Sciatic nerve (tissue), 2 donors: Measurements from ENCODE around the gene CMTM8. TPM values are rescaled to one million over a fixed set of nuclear protein-coding genes. Genes with fewer than 3 reads are reported as not detected.

Experiments used
- ATAC-seq: fragments of 200-7000 bp; cut with Tn5 transposase; one replicate; pipeline ENCODE4 v1.9.1; 2020; ENCODE audit warnings: mild to moderate bottlenecking, moderate library complexity
- DNase-seq: peaks from one replicate; pipeline ENCODE4 v3.0.0-alpha.2; 2020; ENCODE audit warnings: low spot score
- intact Hi-C: fragments of 100-400 bp; cut with DNase I; formaldehyde crosslinking; loops from one replicate; pipeline ENCODE4 v1.14.2; 2022
- total RNA-seq: library from RNA; stranded (reverse); fragmentation: NEBNext Ultra II Directional; extraction: Animal tissue kit (Norgen Biotek cat#: 25700); gene quantifications from one replicate; pipeline ENCODE4 v1.2.1, GENCODE V29; 2021
- donor health status: DM: no; HTN: no; CAD: no.
- donor health status: DM: no; HTN: no; CAD: no.

Gene CMTM8
- total RNA-seq, 1 donor from 2014 or later = 7.6 TPM

DNA sequence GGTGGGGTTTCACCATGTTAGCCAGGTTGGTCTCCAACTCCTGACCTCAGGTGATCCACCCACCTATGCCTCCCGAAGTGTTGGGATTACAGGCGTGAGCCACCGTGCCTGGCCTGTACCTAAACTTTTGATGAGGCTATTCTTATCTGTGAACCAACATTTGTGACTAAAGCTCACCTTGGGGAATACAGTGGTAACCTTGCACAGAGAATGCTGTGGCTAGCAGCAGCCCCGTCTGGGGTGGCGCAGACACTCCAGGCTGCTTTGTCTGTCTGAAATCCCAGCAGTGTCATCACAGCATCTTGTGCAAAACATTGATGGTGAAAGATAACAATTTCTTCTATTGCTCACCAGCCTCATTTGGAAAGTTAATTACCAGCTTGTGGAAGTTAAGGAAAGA is 58.9 kb downstream of the CMTM8 start:
- no peak for DNase-seq
- ATAC-seq = no peak
- intact Hi-C loops = no loop called here

DNA sequence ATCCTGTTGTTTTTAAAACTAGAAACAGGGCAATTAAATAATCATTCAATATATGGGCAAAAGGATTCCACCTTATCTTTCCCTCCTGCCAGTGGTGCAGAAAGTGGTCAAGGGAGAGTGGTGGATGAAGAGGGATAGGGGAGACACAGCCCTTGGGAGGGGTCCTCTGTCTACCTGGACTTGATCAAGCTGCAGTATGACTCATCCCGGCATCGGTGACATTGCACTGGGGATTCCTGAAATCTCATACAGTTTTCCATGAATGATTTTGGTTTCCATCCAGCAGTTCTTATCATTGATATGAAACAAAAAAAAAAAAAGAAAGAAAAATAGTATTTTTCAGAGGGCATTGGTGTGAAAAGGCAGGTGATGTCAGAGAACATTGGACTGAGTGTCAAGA is 62.9 kb downstream of the CMTM8 start:
- DNase-seq (no peak), ATAC-seq (no peak)
- intact Hi-C loops = no loop called here

DNA sequence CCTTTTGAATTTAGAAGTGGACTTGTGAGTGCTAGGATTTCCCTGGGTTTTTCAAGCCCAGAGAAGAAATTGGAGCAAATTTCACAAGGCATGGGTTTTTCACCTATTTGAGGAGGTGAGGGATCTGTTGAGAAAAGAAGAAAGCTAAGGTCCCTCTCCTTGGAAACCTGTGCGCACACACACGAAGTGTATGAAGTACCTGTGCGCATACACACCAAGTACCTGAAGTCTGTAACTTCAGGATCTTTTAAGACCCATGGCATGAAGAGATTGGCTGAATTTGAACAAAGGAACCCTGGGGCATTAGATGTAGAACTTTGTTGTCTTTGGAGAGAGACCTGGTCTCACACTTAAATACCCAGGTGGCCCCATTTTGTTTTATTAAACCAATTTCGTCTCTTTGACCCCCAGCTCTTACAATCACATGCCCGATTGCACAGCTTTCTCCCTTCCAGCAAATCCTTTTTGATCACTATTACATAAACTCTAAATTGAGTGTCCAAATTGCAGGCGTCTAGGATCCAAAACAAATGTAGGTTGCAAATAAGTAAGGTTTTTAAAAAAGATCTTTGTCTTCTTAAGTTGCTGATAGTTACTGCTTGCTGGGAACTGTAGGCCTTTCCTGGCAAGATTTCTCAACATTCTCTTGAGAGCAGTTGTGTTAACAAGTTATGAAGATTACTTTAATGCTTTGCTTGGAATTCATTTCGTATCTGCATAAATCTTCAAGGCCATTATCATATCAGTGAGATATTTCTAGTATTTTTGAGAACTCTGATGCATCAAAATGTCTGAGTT is 64.3 kb downstream of the CMTM8 start:
- no peak for DNase-seq
- intact Hi-C loops = no loop called here
- peak; percentile 64 for ATAC-seq

DNA sequence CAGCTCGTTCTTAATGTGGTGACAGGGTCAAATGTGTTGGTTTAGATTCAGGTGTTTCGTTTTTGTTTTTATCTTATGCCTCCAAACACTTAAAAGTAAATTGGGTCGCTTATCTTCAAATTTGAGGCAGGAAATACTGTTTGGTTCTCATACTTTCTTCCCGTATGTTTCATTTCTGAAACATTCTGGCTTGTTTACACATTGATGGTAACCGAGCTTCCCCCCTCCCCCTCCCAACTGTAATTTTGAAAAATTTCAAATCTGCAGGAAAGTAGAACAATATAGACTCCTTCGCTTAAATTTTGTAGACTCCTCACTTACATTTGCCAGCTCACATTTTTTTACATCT is 64.9 kb downstream of the CMTM8 start:
- ATAC-seq = no peak
- DNase-seq = no peak
- intact Hi-C loops = no loop called here

DNA sequence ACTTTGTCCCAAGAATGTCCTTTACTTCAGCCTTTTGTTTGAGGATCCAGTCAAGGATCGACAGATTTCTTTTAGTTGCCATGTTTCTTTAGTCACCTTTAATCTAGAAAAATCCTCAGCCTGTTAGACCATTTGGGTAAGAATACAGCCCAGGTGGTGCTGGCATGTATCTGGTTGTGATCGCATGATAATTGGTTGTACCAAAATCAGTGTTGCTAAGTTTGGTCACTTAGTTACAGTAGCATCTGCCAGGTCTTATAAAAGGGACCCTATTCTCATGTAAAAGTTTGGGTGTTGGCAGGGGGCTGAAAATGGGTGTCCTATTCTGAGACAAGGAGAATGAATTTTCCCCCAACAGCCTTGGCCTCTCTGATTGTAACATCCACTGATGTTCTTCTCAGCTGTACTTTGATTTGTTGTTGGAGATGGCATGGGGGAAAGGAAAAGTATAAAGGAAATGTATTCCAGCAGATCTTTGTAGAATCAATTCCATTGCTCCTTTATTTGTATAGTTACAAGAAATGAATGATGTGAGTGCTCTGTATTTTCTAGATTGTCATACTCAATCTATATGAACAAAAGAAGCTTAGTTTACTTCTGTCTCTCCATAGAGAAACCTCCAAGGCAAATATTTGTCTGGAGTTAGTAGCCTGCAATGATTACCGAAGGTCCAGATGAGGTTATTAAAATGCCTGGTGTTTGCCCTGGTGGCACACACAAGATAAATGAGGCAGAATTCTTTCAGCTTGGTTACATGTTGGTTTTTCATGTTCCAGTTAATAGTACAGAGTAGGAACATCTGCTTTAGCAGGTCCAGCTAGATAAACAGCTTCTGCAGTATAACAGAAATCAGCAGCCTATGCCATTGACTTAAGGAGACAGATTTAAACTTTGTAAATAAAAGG is 65.7 kb downstream of the CMTM8 start:
- peak; percentile 41 for ATAC-seq
- DNase-seq = no peak
- intact Hi-C loops = no loop called here

DNA sequence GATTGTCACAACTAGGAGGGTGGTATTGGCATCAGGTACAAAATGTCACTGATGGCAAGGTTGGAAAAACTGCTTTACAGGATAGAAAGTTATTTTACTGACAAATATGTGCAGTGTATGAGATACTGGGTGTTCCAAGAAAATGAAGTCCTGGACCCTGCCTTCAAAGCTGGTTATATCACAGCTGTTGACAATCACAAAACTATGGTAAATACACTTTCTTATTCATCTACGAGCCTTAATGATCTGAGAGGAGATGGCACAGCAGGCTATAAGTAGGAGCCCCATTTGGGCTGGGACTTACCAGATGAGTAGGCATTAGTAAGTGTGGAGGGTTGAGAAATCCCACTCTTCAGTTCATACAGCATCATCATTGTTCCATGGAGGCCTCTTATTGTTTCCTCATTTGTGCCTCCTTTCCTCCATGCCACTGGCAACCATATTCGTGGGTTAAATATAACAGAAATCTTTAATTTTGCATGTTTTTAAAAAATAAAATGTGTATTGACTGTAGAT is 66.9 kb downstream of the CMTM8 start:
- DNase-seq (no peak), ATAC-seq (no peak)
- intact Hi-C loops = no loop called here

DNA sequence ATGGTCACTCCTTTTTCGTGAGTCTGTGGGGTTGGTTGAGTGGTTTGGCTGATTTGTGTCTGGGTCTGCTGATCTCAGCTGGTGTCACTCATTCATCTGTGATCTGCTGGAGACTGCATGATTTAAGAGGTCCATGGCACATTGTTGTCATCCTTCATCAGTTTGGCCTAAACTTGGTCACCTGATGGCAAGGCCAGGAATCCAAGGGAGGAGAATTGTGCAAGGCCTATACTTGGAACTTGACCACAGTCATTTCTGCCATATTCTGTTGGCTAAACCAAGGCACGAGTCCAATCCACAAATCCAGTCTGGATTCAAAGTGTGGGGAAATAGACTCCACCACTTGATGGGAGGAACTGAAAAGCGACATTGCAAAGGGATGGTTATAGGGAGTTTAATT is 67.6 kb downstream of the CMTM8 start:
- ATAC-seq (no peak), DNase-seq (no peak)
- intact Hi-C loops = no loop called here

DNA sequence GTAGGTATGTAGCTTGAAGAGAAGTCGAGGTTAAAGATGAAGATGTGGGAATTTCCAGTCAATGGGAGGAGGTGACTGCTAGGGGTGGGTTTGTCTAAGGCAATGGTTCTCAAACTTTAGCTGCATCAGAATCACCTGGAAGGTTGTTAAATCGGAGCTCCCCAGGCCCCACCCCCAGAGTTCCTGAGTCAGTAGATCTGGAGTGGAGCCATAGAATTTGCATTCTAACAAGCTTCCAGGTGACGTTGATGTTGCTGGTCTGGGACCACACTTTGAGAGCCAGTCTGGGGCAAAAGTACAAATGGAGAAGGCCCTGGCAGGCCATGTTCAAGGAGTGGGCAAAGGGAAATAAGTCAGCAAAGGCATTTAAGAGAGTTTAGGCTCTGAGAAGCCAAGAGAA is 69.1 kb downstream of the CMTM8 start:
- no peak for ATAC-seq
- DNase-seq = no peak
- intact Hi-C loops = no loop called here

DNA sequence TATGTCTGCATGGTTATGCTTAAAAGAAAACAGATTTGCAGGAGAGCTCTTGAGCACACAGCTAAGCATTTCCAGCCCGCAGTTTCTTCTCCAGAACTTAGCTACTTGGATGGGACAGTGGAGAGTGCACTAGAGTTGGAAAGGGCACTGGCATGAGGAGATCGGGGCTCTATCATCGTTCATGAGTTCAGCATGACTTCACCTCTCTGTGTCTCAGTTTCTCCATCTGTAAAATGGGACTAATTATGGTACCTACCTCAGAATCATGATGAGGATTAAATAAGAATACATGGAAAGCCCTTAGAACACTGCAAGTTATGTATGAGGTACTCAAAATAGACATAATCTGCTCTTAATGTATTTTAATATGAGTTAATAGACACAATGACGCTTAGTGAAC is 69.9 kb downstream of the CMTM8 start:
- intact Hi-C loops = no loop called here
- no peak for ATAC-seq
- DNase-seq = no peak

DNA sequence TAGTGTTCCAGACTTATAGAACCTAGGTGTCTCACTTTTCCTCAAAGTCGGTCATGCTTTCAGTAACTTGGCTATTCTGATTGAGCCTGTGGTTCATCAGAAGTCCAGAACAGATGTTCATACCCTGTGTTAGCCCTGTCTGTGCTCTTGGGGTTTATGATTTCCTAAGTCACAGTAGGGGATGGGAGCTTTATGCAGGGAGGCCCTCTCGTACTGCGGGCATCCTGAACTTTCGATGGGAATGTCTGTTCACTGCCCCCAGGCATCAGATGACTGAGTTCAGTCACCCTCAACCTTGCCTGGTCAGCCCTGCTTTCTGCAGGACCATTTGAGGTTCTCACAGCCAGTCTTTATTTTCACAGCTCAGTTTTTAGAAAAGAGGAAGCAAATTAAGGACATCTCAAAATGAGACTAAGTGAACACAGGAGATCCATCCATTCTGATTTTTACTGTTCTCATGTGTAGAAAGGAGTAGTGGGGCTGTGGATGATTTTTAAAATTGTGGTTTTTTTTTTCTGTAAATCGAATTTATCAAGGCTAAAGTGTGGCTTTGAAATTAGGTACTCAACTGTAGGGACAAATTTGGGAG is 71.3 kb downstream of the CMTM8 start:
- DNase-seq (no peak), ATAC-seq (no peak)
- intact Hi-C loops = no loop called here

DNA sequence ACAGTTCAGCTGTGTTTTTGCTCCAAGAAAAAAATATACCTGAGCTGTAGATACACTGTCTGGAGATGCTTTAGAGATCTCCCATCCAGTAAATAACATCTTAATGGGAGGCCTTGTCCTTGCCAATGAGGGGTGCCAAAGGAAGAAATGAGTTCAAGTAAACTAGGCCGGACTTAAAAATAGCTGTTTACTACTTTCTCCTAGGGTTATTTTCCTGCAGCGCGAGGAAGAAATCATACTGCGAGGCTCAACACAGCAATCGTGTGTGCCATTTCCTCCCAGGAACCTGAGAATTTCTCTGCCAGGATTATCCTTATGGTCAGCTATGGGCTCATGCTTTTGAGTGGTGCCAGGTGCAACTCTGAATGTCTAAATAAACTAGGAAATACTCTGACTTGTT is 71.9 kb downstream of the CMTM8 start:
- no peak for ATAC-seq
- DNase-seq = no peak
- intact Hi-C loops = no loop called here

DNA sequence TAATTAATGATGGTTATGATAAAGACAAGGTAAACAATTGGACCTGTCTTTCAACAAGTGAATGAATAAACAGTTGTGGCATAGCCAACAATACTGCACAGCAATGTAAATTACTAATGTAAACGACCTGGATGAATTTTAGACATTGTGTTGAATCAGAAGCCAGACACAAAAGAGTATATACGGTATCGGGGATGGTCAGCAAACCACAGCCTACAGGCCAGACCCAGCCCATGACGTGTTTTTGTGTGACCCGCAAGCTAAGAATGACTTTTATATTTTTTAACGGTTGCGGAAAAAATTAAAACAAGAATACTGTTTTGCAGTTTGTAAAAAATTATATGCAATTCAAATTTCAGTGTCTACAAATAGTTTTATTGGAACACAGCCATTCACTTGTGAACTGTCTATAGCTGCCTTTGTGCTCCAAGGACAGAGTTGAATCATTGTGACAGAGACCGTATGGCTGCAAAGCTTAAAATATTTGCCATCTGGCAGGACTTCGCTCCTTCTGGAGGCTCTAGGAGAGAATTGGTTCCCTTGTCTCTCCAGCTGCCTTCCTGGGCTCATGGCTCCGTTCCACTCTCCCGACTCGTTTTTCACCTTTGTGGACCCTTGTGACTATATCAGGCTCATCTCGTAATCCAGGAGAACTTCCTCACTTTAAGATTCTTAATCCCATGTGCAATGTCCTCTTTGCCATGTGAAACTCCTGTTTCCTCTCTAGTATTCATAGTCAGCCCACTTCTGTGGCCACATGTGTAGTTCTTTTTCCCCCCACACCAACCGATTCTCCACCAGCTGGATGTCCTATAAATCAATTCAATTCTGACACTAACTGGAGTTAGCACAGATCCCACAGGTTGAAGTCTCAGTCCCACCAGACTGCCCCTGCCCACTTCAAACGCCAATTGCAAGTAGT is 72.7 kb downstream of the CMTM8 start:
- ATAC-seq (peak; percentile 60), DNase-seq (no peak)
- intact Hi-C loops = no loop called here

DNA sequence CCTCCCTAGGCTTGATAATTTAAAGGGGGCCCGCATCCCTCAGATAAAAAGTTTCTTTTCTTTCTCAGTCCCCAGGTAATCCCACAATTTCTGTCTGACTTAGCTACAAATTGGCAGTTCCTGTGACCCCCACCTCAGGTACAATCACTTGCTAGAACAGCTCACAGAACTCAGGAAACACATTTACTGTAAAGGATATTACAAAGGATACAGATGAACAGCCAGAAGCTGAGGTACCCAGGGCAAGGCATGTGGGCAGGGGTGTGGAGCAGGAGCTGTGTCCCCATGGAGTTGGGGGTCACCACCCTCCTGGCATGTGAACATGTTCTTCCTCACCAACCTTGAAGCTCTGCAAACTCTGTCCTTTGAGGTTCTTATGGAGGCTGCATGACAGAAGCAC is 73.8 kb downstream of the CMTM8 start:
- ATAC-seq (no peak), DNase-seq (no peak)
- intact Hi-C loops = no loop called here

DNA sequence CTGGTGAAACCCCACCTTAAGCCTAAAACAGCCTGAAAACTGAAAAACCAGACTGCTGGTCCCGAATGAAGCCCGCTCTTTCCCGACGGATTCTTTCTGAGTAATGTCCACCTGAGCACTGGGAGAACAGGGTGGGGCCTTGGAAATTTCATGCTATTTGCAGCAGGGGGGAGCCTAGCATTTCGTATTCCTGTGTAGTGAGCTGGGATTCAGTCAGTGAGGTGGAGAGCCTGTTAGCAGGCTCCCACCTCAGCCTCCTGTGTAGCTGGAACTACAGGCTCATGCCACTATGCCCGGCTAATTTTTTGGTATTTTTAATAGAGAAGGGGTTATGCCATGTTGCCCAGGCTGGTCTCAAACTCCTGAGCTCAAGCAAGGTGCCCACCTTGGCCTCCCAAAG is 74.7 kb downstream of the CMTM8 start:
- no peak for DNase-seq
- no peak for ATAC-seq
- intact Hi-C loops = no loop called here

DNA sequence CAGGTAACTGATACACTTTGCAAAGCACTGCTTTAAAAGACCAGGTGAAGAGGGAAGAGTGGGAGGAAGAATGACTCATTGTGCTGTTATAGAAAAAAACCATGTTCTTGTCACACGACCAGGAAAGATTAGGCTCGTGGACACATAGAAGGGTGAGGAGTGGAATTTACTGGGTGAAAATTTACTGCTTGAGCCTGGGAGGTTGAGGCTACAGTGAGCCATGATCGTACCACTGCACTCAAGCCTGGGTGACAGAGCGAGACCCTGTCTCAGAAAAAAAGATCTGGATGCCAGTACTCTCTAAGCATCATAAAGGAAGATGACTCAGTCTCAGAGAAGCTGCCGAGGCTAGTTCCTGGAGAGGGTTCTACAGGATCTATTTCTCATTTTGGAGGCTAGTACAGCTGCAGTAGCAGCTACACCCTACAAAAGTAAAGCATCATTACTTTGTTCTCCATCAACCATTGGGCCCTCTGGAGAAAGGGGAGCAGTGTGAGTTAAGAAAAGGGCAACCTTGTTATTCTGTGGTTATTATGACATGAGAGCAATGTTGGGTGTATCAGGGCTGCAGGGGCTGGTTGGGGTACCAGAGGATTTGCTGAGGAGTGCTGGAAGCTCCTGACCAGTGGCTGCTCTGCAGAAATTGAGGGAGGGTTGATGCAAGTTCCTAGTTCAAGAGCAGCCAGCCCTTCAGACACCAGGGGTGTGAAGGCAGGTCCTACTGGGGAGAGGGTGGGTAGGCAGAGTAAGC is 75.4 kb downstream of the CMTM8 start:
- DNase-seq = no peak
- intact Hi-C loops = no loop called here
- no peak for ATAC-seq

DNA sequence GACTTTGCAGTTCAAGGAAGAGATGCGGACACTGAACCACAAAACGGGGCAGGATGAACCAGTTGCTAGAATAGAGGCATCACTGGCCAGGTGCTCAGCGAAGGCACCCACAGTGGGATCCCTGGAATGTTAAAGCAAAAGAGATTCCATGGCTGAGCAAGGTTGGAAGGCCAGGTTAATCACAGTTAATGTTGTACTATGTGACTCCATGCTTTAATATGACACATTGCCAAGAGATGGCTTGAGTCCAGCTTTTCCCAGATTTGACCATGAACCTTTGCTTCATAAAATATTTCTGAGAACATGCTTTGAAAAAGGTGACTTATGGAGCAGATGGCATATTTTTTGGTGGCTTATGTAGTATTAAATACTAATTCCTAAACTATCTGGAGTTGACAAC is 77.0 kb downstream of the CMTM8 start:
- DNase-seq (no peak), ATAC-seq (no peak)
- intact Hi-C loops = no loop called here

DNA sequence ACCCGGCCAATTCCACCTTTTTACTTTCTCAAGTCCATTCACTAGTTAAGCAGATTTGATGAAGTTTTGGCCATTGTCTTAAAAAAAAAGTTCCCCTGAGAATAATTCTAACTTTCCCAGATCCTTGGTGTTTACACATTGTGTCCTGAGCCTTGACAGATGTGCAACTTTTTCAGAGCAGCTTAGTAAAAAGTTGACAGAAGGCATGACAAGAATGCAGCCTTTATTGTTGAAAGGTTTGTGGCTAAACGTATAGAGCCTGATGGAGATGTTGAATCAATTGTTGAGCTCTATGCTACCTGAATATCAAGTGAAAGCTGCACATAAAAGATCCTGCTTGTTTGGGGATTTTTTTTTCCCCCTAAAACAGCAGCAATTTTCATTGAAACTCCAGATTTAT is 77.8 kb downstream of the CMTM8 start:
- no peak for ATAC-seq
- DNase-seq = no peak
- intact Hi-C loops = no loop called here

DNA sequence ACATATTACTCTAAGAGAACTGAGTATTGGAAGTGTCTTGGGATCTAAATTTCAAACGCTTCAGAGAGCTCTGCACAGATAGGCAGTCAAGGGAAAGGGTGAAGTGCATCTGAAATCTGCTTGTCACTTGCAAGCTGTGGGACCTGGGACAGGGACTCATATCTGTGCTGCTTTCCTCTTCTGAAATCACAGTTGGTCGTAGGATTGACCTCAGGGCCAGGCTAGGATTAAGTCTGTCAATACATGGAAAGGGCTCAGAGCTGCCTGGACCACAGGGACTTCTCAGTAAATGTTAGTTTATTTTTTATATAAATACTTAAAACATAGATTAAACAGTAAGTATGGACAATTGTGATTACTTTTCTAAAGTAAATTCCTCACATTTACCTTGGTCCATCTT is 78.5 kb downstream of the CMTM8 start:
- no peak for DNase-seq
- ATAC-seq = no peak
- intact Hi-C loops = no loop called here
